DMS153 treated with DMSO at 0.1 percent for 48 hours (cell line): ENCODE data around the gene CHN1.

Experiments used
- DNase-seq: peaks from one replicate; lab custom pipeline; 2025; ENCODE audit not compliant: unreplicated experiment; lab: John Stamatoyannopoulos, UW

The CHN1 gene

GRCh38 chr2:175004980-175005732 is at the start of gene CHN1:
Gene CHN1 (minus strand): TSS chr2:175005381. CDS start chr2:175004912, 469 bp downstream.
- DNase-seq: peak; percentile 71

GRCh38 chr2:175054340-175054739 is 49.2 kb upstream of the CHN1 start:
- no peak for DNase-seq

- no peak for DNase-seq
These were observed 44.5 kb upstream of the CHN1 start for GRCh38 chr2:175049661-175050060.

GRCh38 chr2:175048275-175048674 is 43.1 kb upstream of the CHN1 start:
- no peak for DNase-seq

GRCh38 chr2:175039490-175039889 is 34.3 kb upstream of the CHN1 start:
- no peak for DNase-seq

- no peak for DNase-seq
These were observed 33.9 kb upstream of the CHN1 start for GRCh38 chr2:175039031-175039430.

- no peak for DNase-seq
These were observed 32.8 kb upstream of the CHN1 start for GRCh38 chr2:175037941-175038340.

- DNase-seq: peak; percentile 8
These were observed 31.4 kb upstream of the CHN1 start for GRCh38 chr2:175036582-175037018.

GRCh38 chr2:175035806-175036205 is 30.6 kb upstream of the CHN1 start:
- no peak for DNase-seq

GRCh38 chr2:175034716-175035115 is 29.5 kb upstream of the CHN1 start:
- DNase-seq: no peak

GRCh38 chr2:175030380-175031271 is 25.4 kb upstream of the CHN1 start:
- DNase-seq: peak; percentile 23

GRCh38 chr2:175027755-175028154 is 22.6 kb upstream of the CHN1 start:
- no peak for DNase-seq

GRCh38 chr2:175026385-175026784 is 21.2 kb upstream of the CHN1 start:
- DNase-seq: no peak

- DNase-seq: no peak
These were observed 20.8 kb upstream of the CHN1 start for GRCh38 chr2:175025946-175026345.

GRCh38 chr2:175025233-175025632 is 20.1 kb upstream of the CHN1 start:
- DNase-seq: no peak

GRCh38 chr2:175022923-175023322 is 17.7 kb upstream of the CHN1 start:
- no peak for DNase-seq

- DNase-seq: no peak
These were observed 14.6 kb upstream of the CHN1 start for GRCh38 chr2:175019566-175020327.

GRCh38 chr2:175017618-175018414 is 12.6 kb upstream of the CHN1 start:
- no peak for DNase-seq

- DNase-seq: no peak
These were observed 10.2 kb upstream of the CHN1 start for GRCh38 chr2:175015340-175015739.

- no peak for DNase-seq
These were observed 7.3 kb upstream of the CHN1 start for GRCh38 chr2:175012516-175012915.

- no peak for DNase-seq
These were observed 6.3 kb upstream of the CHN1 start for GRCh38 chr2:175011505-175011904.
